ENCODE results near the gene HMOX1.
A peak's percentile ranks its signal among the peaks of the same experiment; 100 is the strongest.

Gene HMOX1

GRCh38 chr22:35380537-35381423 lies at the start of gene HMOX1:
Gene HMOX1 (plus strand): TSS chr22:35381096. CDS start chr22:35381174, 78 bp downstream.
- DNase-seq (ENCODE audit: low read depth in 2 of 2) = peak in 1 of 2 donors; percentile 16

- no peak for DNase-seq (ENCODE audit: low read depth in 2 of 2)
Observed at GRCh38 chr22:35332278-35332677, 48.6 kb upstream of the HMOX1 start.

- DNase-seq (ENCODE audit: low read depth in 2 of 2) = no peak
Observed at GRCh38 chr22:35333220-35333619, 47.7 kb upstream of the HMOX1 start.

GRCh38 chr22:35334004-35334403 lies 46.9 kb upstream of the HMOX1 start:
- no peak for DNase-seq (ENCODE audit: low read depth in 2 of 2)

- DNase-seq (ENCODE audit: low read depth in 2 of 2) = no peak
Observed at GRCh38 chr22:35335468-35335867, 45.4 kb upstream of the HMOX1 start.

- DNase-seq (ENCODE audit: low read depth in 2 of 2) = no peak
Observed at GRCh38 chr22:35335936-35336781, 44.7 kb upstream of the HMOX1 start.

GRCh38 chr22:35337932-35338331 lies 43.0 kb upstream of the HMOX1 start:
- DNase-seq (ENCODE audit: low read depth in 2 of 2) = no peak

- DNase-seq (ENCODE audit: low read depth in 2 of 2) = no peak
Observed at GRCh38 chr22:35341090-35341874, 39.6 kb upstream of the HMOX1 start.

- DNase-seq (ENCODE audit: low read depth in 2 of 2) = no peak
Observed at GRCh38 chr22:35342390-35342789, 38.5 kb upstream of the HMOX1 start.

- DNase-seq (ENCODE audit: low read depth in 2 of 2) = no peak
Observed at GRCh38 chr22:35343664-35344550, 37.0 kb upstream of the HMOX1 start.

- no peak for DNase-seq (ENCODE audit: low read depth in 2 of 2)
Observed at GRCh38 chr22:35344956-35345690, 35.8 kb upstream of the HMOX1 start.

GRCh38 chr22:35345808-35346505 lies 34.9 kb upstream of the HMOX1 start:
- no peak for DNase-seq (ENCODE audit: low read depth in 2 of 2)

GRCh38 chr22:35346596-35347220 lies 34.2 kb upstream of the HMOX1 start:
- DNase-seq (ENCODE audit: low read depth in 2 of 2) = no peak

- no peak for DNase-seq (ENCODE audit: low read depth in 2 of 2)
Observed at GRCh38 chr22:35347462-35347861, 33.4 kb upstream of the HMOX1 start.

- DNase-seq (ENCODE audit: low read depth in 2 of 2) = no peak
Observed at GRCh38 chr22:35348026-35348590, 32.8 kb upstream of the HMOX1 start.

GRCh38 chr22:35348703-35349102 lies 32.2 kb upstream of the HMOX1 start:
- no peak for DNase-seq (ENCODE audit: low read depth in 2 of 2)

- no peak for DNase-seq (ENCODE audit: low read depth in 2 of 2)
Observed at GRCh38 chr22:35349368-35349703, 31.6 kb upstream of the HMOX1 start.

GRCh38 chr22:35349704-35350538 lies 31.0 kb upstream of the HMOX1 start:
- DNase-seq (ENCODE audit: low read depth in 2 of 2) = no peak

Data from activated CD8-positive, alpha-beta memory T cell treated with anti-CD3 and anti-CD28 coated beads for 4 hours (primary cell).